ENCODE data around the gene DCST2.

DCST2 gene

DNA sequence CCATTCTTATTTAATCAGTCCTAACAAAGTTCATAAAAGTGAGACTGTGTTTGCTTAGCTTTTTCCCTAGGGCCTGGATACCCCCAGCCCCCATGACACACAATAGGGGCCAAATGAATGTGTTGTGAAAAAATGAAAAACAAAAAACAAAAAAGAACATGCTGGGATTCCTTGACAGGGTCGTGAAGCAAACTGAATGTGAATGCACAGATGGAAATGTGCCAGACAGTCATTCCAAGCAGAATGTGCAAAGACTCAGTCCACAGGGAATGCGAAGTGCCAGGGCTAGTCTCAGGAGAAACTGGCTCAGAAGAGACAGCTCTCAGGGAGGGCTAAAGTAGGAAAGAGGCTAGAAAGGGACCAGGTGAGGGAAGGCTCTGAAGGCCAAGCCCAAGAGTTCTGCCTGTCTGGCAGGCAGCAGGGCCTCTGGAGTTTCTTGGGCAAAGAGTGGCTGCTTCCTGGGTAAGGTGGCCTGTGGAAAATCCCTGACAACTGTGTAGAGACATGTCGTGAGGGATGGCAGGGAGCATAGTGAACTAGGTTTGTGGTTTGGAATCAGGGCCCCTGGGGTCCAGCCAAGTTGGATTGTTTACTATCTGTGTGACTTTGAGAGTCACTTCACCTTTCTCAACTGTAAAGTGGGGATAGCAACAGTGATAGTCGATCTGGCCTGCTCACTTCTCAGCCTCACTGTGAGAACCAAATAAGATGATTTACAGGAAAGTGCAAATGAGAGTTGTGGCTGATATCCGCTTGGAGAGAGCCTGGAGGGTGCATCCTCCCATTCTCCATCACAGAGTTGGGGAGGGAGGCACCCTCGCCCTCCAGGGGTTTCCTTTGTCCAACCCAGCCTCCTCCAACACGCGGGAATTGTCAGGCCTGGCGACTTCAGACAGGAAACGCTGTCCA is 16.3 kb upstream of the DCST2 start:
- DNase-seq (ENCODE audit: low spot score) = no peak

DNA sequence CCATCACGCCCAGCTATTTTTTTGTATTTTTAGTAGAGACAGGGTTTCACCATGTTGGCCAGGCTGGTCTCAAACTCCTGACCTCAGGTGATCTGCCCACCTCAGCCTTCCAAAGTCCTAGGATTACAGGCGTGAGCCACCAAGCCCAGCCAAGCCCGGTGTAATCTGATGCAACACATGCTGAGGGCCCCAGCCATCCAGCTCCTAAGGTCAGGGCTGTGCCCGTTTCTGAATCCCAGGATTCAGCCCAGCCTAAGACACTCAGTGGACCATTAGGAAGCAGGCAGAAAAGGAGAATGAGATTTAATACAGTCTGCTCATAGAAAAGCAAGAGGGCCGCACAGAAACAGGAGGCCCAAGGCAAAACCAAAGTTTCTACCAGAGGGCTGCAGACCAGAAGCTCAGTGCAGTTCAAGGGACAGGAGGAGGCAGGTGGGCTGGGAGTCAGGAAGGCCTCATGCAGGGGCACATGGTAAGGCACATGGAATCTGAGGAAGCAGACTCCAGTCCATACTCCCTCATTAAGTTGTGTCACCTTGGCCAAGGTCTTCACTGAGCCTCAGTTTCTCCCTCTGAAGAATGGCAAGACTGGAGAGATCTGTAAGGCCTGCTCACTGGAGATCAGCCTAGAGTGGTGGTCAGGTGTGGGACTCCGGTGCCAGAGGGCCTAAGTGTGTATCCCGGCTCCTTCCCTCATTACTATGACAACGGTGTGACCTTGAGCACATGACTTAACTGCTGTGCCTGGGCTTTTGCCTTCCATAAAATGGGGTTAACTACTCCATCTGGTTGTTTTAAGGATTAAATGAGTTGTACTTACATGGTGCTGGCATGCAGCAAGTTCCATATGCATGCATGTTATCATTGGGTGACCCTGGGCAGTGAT is 15.1 kb upstream of the DCST2 start:
- DNase-seq (ENCODE audit: low spot score) = no peak

DNA sequence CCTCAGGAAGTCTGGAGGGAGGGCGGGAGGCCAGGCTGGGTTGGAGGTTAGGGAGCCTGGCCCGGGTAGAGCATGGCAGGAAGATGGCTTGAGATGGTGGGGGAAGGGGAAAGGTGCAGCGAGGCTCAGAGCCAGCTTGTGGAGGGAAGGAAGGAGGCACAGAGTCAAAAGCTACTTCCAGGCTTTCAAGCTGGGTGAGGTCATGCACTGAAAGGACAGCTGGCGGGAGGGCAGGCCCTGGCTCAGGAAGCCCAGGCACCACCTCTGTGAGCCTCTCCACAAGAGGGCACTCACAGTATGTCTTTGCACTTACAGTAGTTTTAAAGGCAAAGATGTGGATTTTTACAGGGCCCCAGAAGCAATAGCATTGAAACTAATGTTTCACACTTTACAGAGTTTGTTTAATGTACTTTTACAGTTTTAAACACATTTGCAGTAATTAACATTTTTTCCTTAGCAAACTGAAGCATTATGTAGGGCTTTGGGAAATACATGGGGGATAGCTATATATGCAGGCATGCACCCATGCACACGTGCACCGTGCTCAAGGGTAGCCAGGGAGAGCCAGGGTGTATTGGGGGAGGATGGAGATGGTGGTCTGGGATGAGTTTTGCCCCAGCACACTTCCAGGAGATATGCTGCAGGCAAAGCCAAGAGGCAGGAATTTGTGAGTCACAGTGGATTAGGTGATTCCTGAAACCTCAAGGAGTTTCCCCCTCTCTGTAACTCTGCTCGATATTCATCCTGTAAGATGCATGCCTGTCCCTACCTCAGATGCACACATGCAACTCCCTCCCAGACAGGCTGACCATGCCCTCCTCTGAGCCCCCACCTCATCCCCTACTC is 11.5 kb upstream of the DCST2 start:
- DNase-seq (ENCODE audit: low spot score) = no peak

DNA sequence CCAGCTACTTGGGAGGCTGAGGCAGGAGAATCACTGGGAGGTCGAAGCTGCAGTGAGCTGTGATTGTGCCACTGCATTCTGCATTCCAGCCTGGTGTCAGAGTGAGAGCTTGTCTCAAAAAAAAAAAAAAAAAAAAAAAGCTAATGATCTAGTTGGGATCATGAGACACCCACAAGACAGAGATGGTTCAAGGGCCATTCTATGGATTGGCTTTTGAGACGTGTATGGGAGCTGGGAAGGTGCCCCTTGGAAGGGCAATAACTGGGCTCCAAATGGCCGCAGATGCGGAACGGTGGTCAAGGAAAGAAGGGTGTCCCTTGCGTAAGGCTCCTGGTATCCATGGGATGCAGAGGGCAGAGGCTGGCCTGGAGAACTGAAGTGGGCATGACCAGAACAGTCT is 10.8 kb upstream of the DCST2 start:
- no peak for DNase-seq (ENCODE audit: low spot score)

DNA sequence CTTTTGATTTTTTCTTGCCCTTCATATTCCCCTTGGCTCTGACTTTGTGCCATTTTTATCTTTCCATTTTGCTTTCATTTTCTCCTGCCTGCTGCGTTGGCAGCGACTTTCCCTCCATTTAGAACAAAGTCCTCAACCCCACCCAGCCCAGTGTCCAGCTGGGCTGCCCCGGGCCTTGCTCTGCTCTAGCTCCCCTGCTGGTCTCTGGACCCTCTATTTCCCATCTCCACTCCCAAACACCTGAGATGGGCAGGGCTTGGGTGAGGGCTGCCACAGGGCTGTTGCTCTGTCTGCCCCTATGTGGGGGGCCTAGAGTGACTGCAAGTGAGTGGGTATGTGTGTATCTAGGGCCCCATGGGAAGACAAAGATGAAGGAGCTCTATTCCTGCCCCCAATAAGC is 10.2 kb upstream of the DCST2 start:
- no peak for DNase-seq (ENCODE audit: low spot score)

DNA sequence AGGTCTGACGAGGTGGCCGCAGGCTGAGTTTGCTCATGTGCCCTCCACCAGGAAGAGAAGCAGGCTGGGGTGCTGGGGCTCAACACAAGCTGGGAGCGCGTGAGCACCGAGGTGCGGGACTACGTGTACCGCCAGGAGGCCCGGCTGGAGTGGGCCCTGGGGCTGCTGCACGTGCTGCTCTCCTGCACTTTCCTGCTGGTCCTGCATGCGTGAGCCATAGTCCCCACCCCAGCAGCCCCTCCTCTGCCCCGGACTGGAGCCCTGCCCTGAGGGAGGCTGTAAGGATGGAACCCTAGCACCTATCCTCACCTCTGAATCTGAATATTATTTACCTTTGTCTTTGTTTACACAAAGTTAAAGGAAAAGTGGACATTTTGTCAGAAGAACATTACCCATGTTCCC is 9.7 kb upstream of the DCST2 start:
- no peak for DNase-seq (ENCODE audit: low spot score)

DNA sequence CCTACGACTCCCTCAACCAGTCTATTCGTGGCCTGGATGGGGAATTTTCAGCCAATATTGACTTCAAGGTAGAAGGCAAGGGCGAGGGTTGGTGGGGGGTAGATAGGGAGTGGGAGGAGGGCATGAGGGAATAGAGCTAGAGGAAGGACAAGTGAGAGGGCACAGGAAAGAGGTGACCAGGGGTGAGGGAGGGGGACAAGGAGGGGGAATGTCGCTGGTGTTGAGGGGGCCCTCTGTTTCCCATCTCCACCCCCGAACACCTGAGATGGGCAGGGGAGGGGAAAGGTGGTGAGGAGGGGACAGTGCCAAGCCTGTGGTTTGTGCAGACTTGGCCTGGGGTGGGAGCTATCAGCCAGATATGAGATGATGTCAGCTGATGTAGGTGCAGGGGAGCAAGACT is 9.2 kb upstream of the DCST2 start:
- no peak for DNase-seq (ENCODE audit: low spot score)

DNA sequence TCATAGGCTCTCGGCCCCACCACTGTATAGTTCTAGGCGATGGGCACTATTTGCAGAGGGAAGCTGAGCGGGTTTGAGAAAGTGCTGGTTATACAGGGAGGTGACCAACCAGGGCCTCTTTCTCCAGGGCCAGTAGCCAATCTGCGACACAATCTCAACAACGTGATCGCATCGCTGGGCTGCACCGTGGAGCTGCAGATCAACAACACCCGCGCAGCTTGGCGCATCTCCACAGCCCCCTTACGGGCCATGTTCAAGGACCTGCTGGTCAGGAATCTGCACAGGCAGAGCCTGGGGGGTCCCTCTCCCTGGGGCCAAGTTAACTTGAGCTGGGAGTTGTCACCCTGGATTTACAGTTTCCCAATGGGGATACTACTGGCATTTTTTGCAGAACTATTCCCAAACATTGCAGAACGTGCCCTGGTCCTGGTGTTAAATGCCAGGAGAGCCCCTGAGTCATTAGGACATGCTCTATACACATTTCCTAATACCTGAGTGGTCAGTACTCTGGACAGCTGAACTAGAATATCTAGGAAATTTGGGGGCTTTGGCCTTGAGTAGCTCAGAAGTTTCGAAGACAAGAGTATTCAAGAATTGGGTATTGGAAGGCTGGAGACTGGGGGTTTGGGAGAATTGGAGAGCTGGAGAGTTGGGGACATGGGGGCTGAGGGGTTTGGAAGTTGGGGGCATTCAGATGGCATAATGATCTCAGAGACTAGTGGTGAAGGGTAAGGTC is 6.9 kb upstream of the DCST2 start:
- DNase-seq (ENCODE audit: low spot score) = no peak

DNA sequence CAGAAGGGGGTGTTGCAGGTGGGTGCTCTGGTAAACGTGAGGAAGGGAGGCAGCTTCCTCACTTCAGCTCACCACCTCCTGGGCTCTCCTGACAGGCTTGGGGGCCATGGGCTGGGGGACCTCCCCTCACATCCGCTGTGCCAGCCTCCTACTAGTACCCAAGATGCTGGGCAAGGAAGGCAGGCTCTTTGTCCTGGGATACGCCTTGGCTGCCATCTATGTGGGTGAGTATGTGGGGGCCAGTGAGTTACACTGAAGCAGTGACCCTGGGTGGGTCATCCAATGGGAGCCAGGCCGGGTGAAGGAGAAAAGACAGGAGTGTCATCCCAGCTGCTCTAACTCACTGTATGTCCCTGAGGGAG is 5.7 kb upstream of the DCST2 start:
- no peak for DNase-seq (ENCODE audit: low spot score)

DNA sequence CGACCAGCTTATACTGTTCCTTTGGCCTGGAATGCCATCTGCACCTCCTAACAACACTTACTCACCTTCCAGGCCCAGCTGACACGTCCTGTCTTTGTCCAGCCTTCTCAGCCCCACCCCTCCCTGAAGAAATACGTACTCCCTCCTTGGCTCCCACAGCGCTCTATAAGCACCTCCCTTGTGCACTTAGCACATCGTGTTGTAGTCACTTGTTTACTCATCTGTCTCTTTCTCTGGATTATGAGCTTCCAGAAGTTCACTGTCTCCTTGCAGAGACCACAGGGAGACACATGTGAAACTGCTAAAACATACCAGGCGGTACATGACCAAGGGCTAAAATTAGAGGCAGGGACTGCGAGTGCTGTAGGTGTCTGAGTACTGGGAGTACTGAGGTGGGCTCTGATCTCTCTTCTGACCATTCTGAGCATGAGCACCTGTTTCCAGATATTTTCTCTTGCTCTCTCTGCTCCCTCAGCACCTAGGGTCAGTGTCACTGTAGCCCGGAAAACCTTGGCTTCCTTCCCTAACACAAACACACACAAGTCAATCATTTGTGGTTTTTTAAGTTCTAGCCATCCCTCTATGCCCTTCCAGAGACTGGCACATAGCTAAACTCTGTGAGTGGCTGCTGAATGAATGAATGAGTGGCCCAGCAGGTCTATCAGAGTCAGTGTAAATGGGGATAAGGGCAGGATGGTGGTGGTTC is 5.2 kb upstream of the DCST2 start:
- DNase-seq (ENCODE audit: low spot score) = no peak

DNA sequence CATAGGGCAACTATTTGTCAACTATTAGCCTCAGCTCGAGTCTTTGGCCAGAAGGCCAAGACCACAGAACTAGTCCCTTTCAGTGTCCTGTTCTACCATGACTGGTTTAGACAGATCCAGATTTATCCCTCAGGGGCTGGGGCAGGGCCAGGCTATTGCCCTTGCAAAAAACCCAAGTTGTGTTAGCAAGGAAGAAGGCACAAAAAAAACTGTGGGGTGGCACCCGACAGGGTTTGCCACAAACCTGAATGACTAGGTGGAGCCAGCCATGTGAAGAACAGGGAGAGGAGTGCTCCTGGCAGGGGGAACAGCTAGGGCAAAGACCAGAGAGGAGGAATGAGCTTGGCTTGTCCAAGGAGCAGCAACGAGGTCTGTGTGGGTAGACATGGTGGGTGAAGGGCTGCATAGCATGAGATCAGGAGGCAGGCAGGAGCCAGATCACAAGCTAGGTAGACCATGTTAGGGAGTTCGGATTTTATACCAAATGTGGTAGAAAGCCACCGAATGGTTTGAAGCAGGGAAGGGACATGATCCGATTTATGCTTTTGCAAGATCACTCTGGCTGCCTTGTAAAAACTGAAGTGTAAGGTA is 4.4 kb upstream of the DCST2 start:
- no peak for DNase-seq (ENCODE audit: low spot score)

DNA sequence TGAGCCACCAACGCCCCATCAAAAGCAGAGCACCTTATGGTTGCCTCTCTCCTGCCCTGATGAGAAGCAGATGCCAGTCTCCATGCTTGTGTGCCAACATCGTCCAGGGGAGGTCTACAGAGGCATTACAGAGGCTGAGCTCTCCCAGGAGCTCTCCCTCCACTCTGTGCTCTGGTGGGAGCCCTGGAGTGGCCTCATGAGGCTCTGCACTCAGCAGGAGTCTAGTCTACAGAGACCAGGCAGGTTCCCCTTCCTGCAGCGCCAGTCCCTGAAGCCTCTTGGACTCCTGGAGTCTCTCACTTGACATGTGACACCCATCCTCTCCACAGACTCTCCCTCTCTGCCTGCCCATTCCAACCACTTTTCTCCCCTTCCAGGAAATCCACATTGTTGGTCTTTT is 3.5 kb upstream of the DCST2 start:
- DNase-seq (ENCODE audit: low spot score) = no peak

DNA sequence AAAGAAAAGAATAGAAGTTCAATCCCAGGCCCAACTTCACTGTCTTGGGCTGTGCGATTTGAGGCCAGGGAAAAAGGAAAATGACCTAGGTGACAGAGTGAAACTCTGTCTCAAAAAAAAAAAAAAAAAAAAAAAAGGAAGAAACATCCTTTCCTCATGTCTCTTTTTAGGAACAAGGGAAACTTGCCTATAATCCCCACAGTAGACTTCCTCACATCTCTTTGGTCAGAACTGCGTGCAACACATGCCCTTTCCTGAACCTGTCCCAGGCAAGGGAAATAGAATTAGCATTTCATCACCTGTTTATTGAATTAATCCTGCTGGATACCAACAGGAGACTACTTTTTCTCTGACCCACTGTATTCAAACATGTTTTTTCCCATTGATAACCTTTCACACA is 2.4 kb upstream of the DCST2 start:
- DNase-seq (ENCODE audit: low spot score) = no peak

DNA sequence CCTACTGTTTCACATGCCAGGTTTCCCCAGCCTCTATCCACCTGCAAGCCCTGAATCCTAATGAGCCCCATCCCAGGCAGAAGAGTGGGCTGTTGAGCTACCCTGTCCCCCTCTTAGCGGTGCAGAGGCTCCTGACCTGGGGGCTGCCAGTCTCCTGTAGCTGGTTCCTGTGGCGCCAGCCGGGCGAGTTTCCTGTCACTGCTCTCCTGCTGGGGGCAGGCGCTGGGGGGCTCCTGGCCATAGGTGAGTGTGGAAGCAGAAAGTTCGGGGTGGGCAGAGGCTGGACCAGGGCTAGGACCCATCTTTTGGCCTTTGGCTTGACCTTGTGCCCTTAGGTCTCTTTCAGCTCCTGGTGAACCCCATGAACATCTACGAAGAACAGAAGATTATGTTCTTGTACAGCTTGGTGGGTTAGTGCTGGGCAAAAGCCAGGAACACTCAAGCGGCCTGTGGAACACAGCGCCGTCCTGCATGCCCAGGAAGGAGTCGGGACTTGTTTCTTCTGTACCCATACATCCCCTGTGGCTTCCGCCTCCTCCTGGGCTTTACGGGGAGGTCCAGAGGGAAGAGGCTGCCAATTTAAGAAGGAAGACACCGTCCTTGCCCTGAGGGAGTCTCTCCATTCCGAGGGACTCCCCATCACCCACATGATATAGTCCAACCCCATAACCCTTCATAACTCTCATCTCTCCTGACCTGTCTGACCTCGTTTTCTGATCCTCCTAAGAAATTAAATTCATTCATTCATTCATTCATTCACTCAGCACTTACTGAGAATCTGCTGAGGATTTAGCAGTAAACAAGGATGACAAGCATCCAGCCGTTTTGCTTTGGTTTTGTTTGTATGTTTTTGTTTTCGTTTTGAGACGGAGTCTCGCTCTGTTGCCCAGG is 982 bp upstream of the DCST2 start:
- DNase-seq (ENCODE audit: low spot score) = no peak

DNA sequence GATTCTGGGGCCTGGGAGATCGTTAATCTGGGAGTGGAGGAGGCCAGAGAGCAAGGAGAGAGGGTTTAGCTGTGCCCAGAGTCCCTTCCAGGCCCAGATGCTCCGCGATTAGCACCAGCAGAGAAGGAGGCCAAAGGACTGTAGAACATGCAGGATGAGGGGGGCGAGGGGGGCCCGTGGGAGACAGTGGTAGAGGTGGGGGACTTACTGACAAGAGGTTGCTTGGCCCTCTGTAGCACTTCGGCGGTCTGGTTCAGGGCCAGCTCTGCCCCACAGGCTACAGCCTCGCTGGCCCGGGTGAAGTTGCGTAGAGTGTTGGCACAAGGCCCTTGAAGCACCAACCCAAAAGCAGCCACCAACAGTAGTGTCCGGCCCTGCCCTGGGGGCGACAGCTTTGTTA is 695 bp downstream of the DCST2 start:
- DNase-seq (ENCODE audit: low spot score) = no peak

DNA sequence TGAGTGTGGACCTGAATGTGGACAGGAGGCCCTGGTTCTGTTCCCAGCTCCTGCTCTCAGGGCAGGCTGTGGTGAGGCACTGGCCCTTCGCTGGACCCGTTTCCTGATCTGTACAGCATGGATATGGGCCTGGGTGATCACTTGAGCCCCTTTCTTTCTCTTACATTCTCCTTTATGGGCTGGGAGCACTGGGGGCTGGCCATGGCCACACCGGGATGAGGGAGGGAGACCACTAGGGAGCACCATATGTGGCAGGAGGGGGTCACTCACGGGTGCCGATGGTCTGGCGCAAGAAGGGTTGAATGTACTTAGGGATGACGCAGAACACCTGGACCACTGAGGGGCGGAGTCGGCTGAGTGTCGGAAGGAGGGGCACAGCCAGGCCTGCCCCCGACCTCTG is 2.7 kb downstream of the DCST2 start:
- no peak for DNase-seq (ENCODE audit: low spot score)

DNA sequence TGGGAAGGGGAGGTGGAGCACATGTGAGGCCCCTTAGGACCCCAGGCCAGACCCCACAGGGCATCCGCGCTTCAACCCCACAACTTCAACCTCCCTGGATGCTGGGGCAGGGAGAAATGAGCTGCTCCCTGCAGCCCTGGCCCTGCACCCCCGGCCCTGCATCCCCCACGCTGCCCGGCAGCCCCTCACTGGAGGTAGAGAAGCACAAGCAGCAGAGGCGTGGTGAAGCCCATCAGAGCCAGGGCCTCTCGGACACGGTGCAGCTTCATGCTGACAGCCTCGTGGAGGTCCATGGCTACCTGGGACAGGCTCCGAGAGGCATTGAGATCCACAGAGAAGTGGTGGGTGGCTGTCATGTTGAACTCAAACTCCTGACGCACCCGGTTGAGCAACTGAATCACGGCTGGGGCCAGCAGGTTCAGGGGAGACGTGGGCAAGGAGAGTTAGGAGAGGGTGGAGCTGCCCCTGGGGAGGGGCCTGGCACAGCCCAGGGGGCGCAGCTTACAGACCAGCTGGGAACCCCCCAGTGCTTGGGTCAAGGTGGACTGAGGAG is 3.3 kb downstream of the DCST2 start:
- no peak for DNase-seq (ENCODE audit: low spot score)

DNA sequence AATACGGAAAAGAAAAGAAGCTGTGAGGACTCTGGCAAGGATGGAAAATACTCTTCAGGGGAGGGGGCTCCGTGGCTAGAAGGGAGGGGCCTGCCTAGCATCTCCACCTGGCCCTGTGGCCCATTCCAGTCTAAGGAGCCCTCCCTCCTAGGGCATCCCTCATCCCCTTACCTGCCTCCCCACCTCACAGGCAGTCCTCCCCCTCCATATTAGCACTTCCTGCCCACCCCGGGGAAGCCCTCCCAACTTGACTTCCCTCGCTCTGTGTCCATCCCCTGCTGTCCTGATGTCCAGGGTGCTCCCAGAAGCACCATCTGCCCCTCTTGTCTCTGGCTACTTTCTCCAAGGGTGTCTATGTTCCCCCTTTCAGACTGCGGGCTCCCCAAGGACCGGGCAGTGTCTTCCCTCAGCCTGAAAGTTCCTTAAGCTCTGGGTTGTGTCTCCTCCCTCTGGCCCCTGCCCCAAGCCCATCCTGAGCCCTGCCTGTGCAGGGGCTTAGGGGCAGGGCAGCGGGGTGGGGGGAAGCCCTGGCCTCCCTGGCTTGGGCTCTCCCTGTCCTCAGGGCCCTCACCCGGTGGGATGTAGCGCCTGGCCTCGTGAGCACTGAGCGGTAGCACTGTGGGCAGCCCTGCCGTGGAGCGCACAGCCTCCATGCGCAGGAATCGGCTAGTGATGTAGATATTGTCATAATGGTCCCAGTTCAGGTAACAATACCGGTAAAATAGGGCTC is 3.9 kb downstream of the DCST2 start:
- no peak for DNase-seq (ENCODE audit: low spot score)

DNA sequence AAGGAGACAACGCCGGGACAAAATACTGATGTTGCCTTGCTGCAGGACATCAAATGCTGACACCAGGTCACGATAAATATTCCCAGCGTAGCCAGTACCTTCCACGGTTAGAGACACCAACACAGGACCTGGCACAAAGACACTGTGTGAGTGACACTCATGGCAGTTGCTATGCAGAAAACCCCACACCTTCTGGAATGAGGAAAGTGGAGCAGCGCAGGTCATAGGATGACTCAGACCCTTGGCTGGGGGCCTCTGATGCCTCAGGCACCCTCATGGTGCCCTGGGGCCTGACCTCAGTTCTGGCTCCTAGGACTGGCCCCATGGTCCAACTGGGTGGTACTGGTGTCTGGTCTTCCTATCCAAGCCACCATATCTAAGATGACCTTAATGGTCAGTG is 7.0 kb downstream of the DCST2 start:
- DNase-seq (ENCODE audit: low spot score) = no peak
